ENCODE results near the gene LETM1. TPM values are rescaled to one million over a fixed set of nuclear protein-coding genes. Genes with fewer than 3 reads are reported as not detected.

LETM1 gene
- total RNA-seq, 1 donor from 2014 or later = 37.9 TPM

- ATAC-seq (peak; percentile 28), DNase-seq (ENCODE audit: low spot score) (no peak)
- intact Hi-C loops (cut with DNase I) = no loop called here
Measured at GRCh38 chr4:1775731-1776500, 80.0 kb downstream of the LETM1 start.

GRCh38 chr4:1773754-1774153 lies 82.2 kb downstream of the LETM1 start:
- intact Hi-C loops (cut with DNase I) = no loop called here
- DNase-seq (ENCODE audit: low spot score) = no peak
- ATAC-seq = no peak

- intact Hi-C loops (cut with DNase I) = no loop called here
- DNase-seq (ENCODE audit: low spot score) = no peak
- ATAC-seq = no peak
Measured at GRCh38 chr4:1772853-1773538, 83.0 kb downstream of the LETM1 start.

GRCh38 chr4:1771555-1772305 lies 84.2 kb downstream of the LETM1 start:
- intact Hi-C loops (cut with DNase I) = no loop called here
- no peak for DNase-seq (ENCODE audit: low spot score)
- no peak for ATAC-seq

GRCh38 chr4:1770791-1771231 lies 85.1 kb downstream of the LETM1 start:
- DNase-seq (ENCODE audit: low spot score) (no peak), ATAC-seq (no peak)
- intact Hi-C loops (cut with DNase I) = no loop called here

GRCh38 chr4:1770245-1770644 lies 85.7 kb downstream of the LETM1 start:
- intact Hi-C loops (cut with DNase I) = no loop called here
- ATAC-seq = no peak

GRCh38 chr4:1769692-1770091 lies 86.3 kb downstream of the LETM1 start:
- DNase-seq (ENCODE audit: low spot score) (no peak), ATAC-seq (no peak)
- intact Hi-C loops (cut with DNase I) = no loop called here

More at GRCh38 chr4:1770245-1770644, 85.7 kb downstream of the LETM1 start:
- no peak for DNase-seq (ENCODE audit: low spot score)

GRCh38 chr4:1768367-1769034 lies 87.5 kb downstream of the LETM1 start:
- DNase-seq (ENCODE audit: low spot score) (no peak), ATAC-seq (no peak)
- intact Hi-C loops (cut with DNase I) = no loop called here

GRCh38 chr4:1767770-1768366 lies 88.1 kb downstream of the LETM1 start:
- DNase-seq (ENCODE audit: low spot score) (no peak), ATAC-seq (no peak)
- intact Hi-C loops (cut with DNase I) = no loop called here

- no peak for ATAC-seq
- DNase-seq (ENCODE audit: low spot score) = no peak
- intact Hi-C loops (cut with DNase I) = no loop called here
Measured at GRCh38 chr4:1767061-1767769, 88.7 kb downstream of the LETM1 start.

- intact Hi-C loops (cut with DNase I) = no loop called here
- ATAC-seq (peak; percentile 7), DNase-seq (ENCODE audit: low spot score) (no peak)
Measured at GRCh38 chr4:1766106-1767060, 89.6 kb downstream of the LETM1 start.

GRCh38 chr4:1765409-1766072 lies 90.4 kb downstream of the LETM1 start:
- DNase-seq (ENCODE audit: low spot score) = no peak
- intact Hi-C loops (cut with DNase I) = no loop called here
- ATAC-seq = no peak

- DNase-seq (ENCODE audit: low spot score) (no peak), ATAC-seq (no peak)
- intact Hi-C loops (cut with DNase I) = no loop called here
Measured at GRCh38 chr4:1764670-1765069, 91.3 kb downstream of the LETM1 start.

- DNase-seq (ENCODE audit: low spot score) (no peak), ATAC-seq (peak; percentile 33)
- intact Hi-C loops (cut with DNase I) = no loop called here
Measured at GRCh38 chr4:1763550-1764080, 92.3 kb downstream of the LETM1 start.

GRCh38 chr4:1763070-1763549 lies 92.8 kb downstream of the LETM1 start:
- DNase-seq (ENCODE audit: low spot score) = no peak
- ATAC-seq = no peak
- intact Hi-C loops (cut with DNase I) = no loop called here

- no peak for DNase-seq (ENCODE audit: low spot score)
- no peak for ATAC-seq
- intact Hi-C loops (cut with DNase I) = no loop called here
Measured at GRCh38 chr4:1762264-1763010, 93.5 kb downstream of the LETM1 start.
